Breast epithelium (tissue), 3 donors: ENCODE data around the gene PTPRG.

Experiments
- CTCF ChIP-seq, 3 donors: fragments of 450-650 bp; IDR thresholded peaks; one replicate each; pipeline ENCODE4 v1.5.1; 2016 to 2017; ENCODE audit warnings: antibody characterized with exemption in 3 of 3, mild to moderate bottlenecking in 3 of 3, moderate library complexity in 3 of 3
- POLR2A ChIP-seq: fragments of 450-650 bp; IDR thresholded peaks from one replicate; pipeline ENCODE4 v1.6.1; 2016; ENCODE audit warnings: antibody characterized with exemption, mild to moderate bottlenecking, moderate library complexity

GRCh38 chr3:62103531-62103930 lies 542.2 kb downstream of the PTPRG start:
- TF ChIP-seq POLR2A: no peak
- TF ChIP-seq CTCF (IDR thresholded peaks at IDR 0.05): no peak
